OCI-LY7 (cell line): ENCODE results near the gene CCDC178. TPM values are rescaled to one million over a fixed set of nuclear protein-coding genes. Genes with fewer than 3 reads are reported as not detected.

Experiments used
- BruUV-seq: library from RNA; stranded (reverse); fragments of 400-500 nt; replicated peaks from 2 replicates; lab custom pipeline; 2021; lab: Mats Ljungman, UMichigan
- CTCF ChIA-PET: fragments of 300-600 bp; sonication (Branson Sonifier 250); formaldehyde crosslinking; loops from one replicate; lab custom pipeline; 2022; ENCODE audit warnings: antibody characterized with exemption; ENCODE audit not compliant: unreplicated experiment; lab: Charles Lee
- POLR2A ChIA-PET: fragments of 300-600 bp; sonication (Branson Sonifier 250); formaldehyde crosslinking; loops from one replicate; lab custom pipeline; 2022; ENCODE audit warnings: antibody characterized with exemption; lab: Charles Lee
- DNase-seq: peaks from one replicate; pipeline ENCODE4 v3.0.0-alpha.2; 2015; ENCODE audit warnings: low spot score
- H2AFZ ChIP-seq: fragments of 200-600 bp; sonication (generic), shearing (Covaris generic); 2 replicates; pipeline ENCODE4 v1.6.1; 2014; ENCODE audit warnings: mild to moderate bottlenecking, antibody characterized with exemption, low read length, moderate library complexity
- H3K27ac ChIP-seq: fragments of 200-600 bp; sonication (generic); 2 replicates; pipeline ENCODE4 v1.5.1; 2014; ENCODE audit warnings: mixed run types, low read depth, mild to moderate bottlenecking, moderate library complexity, low read length, inconsistent platforms; ENCODE audit not compliant: poor library complexity, severe bottlenecking
- H3K36me3 ChIP-seq: fragments of 200-600 bp; sonication (generic); 2 replicates; pipeline ENCODE4 v1.6.1; 2014; ENCODE audit warnings: mild to moderate bottlenecking, antibody characterized with exemption, low read length, moderate library complexity, mixed read lengths; ENCODE audit not compliant: insufficient read depth
- H3K4me1 ChIP-seq: fragments of 200-600 bp; sonication (generic); 2 replicates; pipeline ENCODE4 v1.5.1; 2014; ENCODE audit warnings: mild to moderate bottlenecking, low read length; ENCODE audit not compliant: insufficient read depth, poor library complexity, severe bottlenecking
- H3K4me2 ChIP-seq: fragments of 200-600 bp; sonication (generic); 2 replicates; pipeline ENCODE4 v1.6.1; 2014; ENCODE audit warnings: mild to moderate bottlenecking, low read length
- H3K4me3 ChIP-seq: fragments of 200-600 bp; sonication (generic); 2 replicates; pipeline ENCODE4 v1.5.1; 2014; ENCODE audit warnings: mild to moderate bottlenecking, low read depth, low read length; ENCODE audit not compliant: poor library complexity, severe bottlenecking
- H3K79me2 ChIP-seq: fragments of 200-600 bp; sonication (generic); 2 replicates; pipeline ENCODE4 v1.6.1; 2016; ENCODE audit warnings: low read depth, mild to moderate bottlenecking, low read length, moderate library complexity, mixed read lengths; ENCODE audit not compliant: insufficient read depth
- H3K9me2 ChIP-seq: fragments of 200-600 bp; sonication (generic); 2 replicates; pipeline ENCODE4 v1.6.1; 2016; ENCODE audit warnings: mild to moderate bottlenecking, low read length, mixed read lengths; ENCODE audit not compliant: insufficient read depth
- H3K9me3 ChIP-seq: fragments of 200-600 bp; sonication (generic); 2 replicates; pipeline ENCODE4 v1.6.1; 2014; ENCODE audit warnings: mild to moderate bottlenecking, mixed run types, low read length, mixed read lengths
- H4K20me1 ChIP-seq: fragments of 200-600 bp; sonication (generic); 2 replicates; pipeline ENCODE4 v1.6.1; 2014; ENCODE audit warnings: mild to moderate bottlenecking, antibody characterized with exemption, low read length, moderate library complexity, mixed read lengths; ENCODE audit not compliant: insufficient read depth
- EZH2phosphoT487 ChIP-seq: fragments of 200-600 bp; sonication (generic); IDR thresholded peaks from 2 replicates; pipeline ENCODE4 v1.6.1; 2018; ENCODE audit warnings: low read depth, borderline replicate concordance, mild to moderate bottlenecking, mixed run types, antibody characterized with exemption, low read length, moderate library complexity, mixed read lengths
- intact Hi-C: fragments of 100-400 bp; cut with micrococcal nuclease; formaldehyde crosslinking; loops from one replicate; pipeline ENCODE4 v1.10.0; 2022; ENCODE audit not compliant: unreplicated experiment
- total RNA-seq, 2 experiments: library from RNA; depleted of rRNA in 1 of 2; stranded (reverse); fragments of >200 nt in 1 of 2; shearing (Covaris generic) in 1 of 2; gene quantifications; 2 replicates each; pipeline ENCODE4 v1.2.3, GENCODE V29; 2014 to 2022
- TF ChIP-seq, protein P1 (sequence below): fragments of 200-600 bp; sonication (generic); conservative IDR thresholded peaks from 2 replicates; pipeline ENCODE4 v1.5.1; 2014; ENCODE audit warnings: mild to moderate bottlenecking, antibody characterized with exemption, low read length, moderate library complexity, mixed read lengths

The CCDC178 gene
- total RNA-seq, 2 experiments from 2014 or later = not detected

DNA sequence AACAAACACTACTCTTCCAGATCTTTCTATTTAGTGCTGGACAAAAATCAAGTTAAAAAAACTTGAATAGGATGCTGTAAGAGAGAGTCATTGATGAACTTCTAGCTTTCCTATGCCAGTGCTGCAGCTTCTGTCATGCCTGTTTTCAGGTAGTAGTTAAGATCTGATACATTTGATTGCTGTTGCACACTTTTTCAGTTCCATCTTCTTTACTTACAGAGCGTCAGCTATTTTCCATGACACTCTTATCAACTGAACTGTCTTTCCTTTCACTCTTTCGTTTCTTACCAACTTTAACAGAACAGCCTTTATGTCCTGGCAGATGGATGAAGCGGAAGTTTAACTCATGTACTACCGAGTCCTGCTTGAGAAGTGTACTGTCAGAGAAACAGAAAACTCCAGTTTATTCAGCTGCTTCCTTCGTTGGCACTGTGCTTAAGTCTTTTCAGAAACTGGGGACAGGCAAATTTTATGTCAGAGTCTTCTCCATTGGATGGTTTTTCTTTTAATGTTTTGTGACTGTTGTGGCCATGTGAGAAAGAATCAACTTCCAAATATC lies 521.8 kb downstream of the CCDC178 start:
- Histone ChIP-seq H3K9me3 (no peaks in the 10 kb centered on the region), H3K36me3 (no peaks in the 10 kb centered on the region), H3K4me3 (no peak overlapping the region), H4K20me1 (no peaks in the 10 kb centered on the region), H3K4me2 (0 out of 2 replicates have a peak overlapping the region, but pooled peaks have one; percentile 19), H3K27ac (no peak overlapping the region), H3K9me2 (no peaks in the 10 kb centered on the region), H2AFZ (0 out of 2 replicates have a peak overlapping the region, but pooled peaks have one; percentile 36), H3K79me2 (no peaks in the 10 kb centered on the region), H3K4me1 (peaks cover 21% of the 10 kb centered on the region)
- TF ChIP-seq, protein P1, sequence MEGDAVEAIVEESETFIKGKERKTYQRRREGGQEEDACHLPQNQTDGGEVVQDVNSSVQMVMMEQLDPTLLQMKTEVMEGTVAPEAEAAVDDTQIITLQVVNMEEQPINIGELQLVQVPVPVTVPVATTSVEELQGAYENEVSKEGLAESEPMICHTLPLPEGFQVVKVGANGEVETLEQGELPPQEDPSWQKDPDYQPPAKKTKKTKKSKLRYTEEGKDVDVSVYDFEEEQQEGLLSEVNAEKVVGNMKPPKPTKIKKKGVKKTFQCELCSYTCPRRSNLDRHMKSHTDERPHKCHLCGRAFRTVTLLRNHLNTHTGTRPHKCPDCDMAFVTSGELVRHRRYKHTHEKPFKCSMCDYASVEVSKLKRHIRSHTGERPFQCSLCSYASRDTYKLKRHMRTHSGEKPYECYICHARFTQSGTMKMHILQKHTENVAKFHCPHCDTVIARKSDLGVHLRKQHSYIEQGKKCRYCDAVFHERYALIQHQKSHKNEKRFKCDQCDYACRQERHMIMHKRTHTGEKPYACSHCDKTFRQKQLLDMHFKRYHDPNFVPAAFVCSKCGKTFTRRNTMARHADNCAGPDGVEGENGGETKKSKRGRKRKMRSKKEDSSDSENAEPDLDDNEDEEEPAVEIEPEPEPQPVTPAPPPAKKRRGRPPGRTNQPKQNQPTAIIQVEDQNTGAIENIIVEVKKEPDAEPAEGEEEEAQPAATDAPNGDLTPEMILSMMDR = no peak
- intact Hi-C loops = loop anchor here (10.0 kb wide), 1 partner anchor 114 kb away; no protein-coding TSS in a partner anchor
- POLR2A ChIA-PET = interaction anchor here (0.6 kb wide), 2 partner anchors 18 to 165 kb away, joined by 3 to 5 read pairs; no protein-coding TSS in a partner anchor
- peak; percentile 14 for DNase-seq
- no TSS peak for BruUV-seq
- CTCF ChIA-PET = interaction anchor here (1.4 kb wide), 1 partner anchor 205 kb away, joined by 4 read pairs; no protein-coding TSS in a partner anchor

DNA sequence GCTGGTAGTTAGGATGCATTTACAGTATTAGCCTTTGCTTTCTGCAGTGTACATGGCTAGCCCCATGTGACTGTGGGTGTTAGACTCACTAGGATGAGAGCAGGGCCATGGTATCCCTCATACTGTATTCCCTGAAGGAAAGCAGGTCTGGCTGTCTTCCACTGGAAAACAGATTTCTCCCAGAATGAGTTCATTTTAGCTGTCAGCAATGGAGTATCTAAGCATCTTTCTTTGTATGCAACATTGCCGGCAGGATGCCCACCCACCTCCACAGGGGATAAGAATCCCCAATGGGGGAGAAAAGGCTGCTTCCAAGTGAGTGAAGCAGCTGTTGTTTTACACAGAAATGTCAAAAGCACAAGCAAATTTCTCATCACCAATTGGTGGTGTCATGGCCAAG lies 525.0 kb downstream of the CCDC178 start:
- H3K9me3 ChIP-seq = no peaks in the 10 kb centered on the region
- no peaks in the 10 kb centered on the region for H4K20me1 ChIP-seq
- TF ChIP-seq, protein P1 = no peak
- no peak for TF ChIP-seq EZH2phosphoT487
- H3K4me1 ChIP-seq = peaks cover 13% of the 10 kb centered on the region
- no TSS peak for BruUV-seq
- H3K27ac ChIP-seq = no peak overlapping the region
- no peaks in the 10 kb centered on the region for H3K79me2 ChIP-seq
- no peak for DNase-seq
- ChIA-PET CTCF (no interaction called here), POLR2A (no interaction called here)
- no peaks in the 10 kb centered on the region for H3K9me2 ChIP-seq
- H3K4me2 ChIP-seq = no peak overlapping the region
- no peak overlapping the region for H3K4me3 ChIP-seq
- H3K36me3 ChIP-seq = no peaks in the 10 kb centered on the region
- H2AFZ ChIP-seq = no peak overlapping the region
- intact Hi-C loops = loop anchor here (10.0 kb wide), 1 partner anchor 111 kb away; no protein-coding TSS in a partner anchor

DNA sequence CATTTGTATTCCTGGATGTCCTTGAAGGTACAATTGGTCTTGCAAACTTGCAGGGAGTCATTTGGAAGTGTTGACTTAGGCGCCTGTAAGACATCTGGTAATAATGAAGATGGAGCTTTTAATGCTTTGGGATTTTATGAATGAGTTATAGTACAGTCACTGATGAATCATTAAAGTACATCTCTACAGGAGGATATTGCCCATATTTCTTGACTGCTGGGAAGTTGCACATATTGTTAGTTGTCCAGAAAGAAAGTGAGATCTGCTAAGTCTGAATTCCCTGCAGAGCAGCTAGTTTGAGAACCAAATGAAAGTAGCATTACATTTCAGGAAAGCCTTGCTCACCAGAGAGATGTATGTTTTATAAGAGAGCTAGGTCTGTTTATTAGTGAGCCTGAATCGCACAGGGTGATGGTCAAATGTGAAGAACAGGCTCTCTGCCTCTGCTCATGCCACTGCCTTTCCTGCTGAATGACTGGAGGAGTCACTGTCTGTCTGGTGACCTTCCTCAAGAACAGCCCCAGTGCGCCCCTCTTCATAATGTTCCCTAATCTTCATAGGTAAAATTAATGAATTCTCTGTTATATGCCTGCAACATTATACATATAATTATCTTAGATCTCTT lies 528.7 kb downstream of the CCDC178 start:
- no peak overlapping the region for H3K4me2 ChIP-seq
- no TSS peak for BruUV-seq
- H3K9me3 ChIP-seq = no peaks in the 10 kb centered on the region
- no peak for DNase-seq
- H3K4me1 ChIP-seq = peaks cover 20% of the 10 kb centered on the region
- no peaks in the 10 kb centered on the region for H3K9me2 ChIP-seq
- H3K27ac ChIP-seq = no peak overlapping the region
- POLR2A ChIA-PET = interaction anchor here (0.6 to 1.5 kb wide), 2 partner anchors 11 to 183 kb away, joined by 3 to 4 read pairs; no protein-coding TSS in a partner anchor
- no peaks in the 10 kb centered on the region for H3K36me3 ChIP-seq
- intact Hi-C loops = loop anchor here (10.0 kb wide), 1 partner anchor 107 kb away; no protein-coding TSS in a partner anchor
- H4K20me1 ChIP-seq = no peaks in the 10 kb centered on the region
- TF ChIP-seq EZH2phosphoT487 = no peak
- TF ChIP-seq, protein P1 = no peak
- CTCF ChIA-PET = no interaction called here
- peak overlapping the region; percentile 86; the same call in 1 of the 2 replicates for H2AFZ ChIP-seq
- H3K4me3 ChIP-seq = no peak overlapping the region
- no peaks in the 10 kb centered on the region for H3K79me2 ChIP-seq
